AG04449 (cell line): ENCODE measurements around the gene APBB1.

Experiments
- CTCF ChIA-PET: fragments of 350-600 bp; formaldehyde crosslinking; extraction: SDS; loops from one replicate; lab custom pipeline; 2021; ENCODE audit warnings: antibody characterized with exemption; lab: Yijun Ruan, JAX
- POLR2A ChIA-PET: fragments of 400-600, 350-600 bp; formaldehyde crosslinking; extraction: SDS; loops from one replicate; lab custom pipeline; 2020; ENCODE audit warnings: antibody characterized with exemption, inconsistent platforms; lab: Yijun Ruan, JAX
- DNase-seq: peaks from one replicate; pipeline ENCODE4 v3.0.0-alpha.2; 2010; ENCODE audit warnings: low read depth, low spot score
- H3K4me3 ChIP-seq: 2 replicates; pipeline ENCODE4 v1.5.1; 2011; ENCODE audit warnings: low read depth, mild to moderate bottlenecking, control low read depth, low read length
- CTCF ChIP-seq: IDR thresholded peaks from one replicate; pipeline ENCODE4 v1.5.1; 2011; ENCODE audit warnings: mild to moderate bottlenecking, moderate library complexity, low read length, control low read depth, inconsistent platforms; ENCODE audit not compliant: insufficient read depth; ENCODE audit errors: missing control alignments

APBB1 gene

GRCh38 chr11:6362873-6363678 lies 55.8 kb downstream of the APBB1 start:
- CTCF ChIA-PET = interaction anchor here (0.6 to 19.6 kb wide), 62 partner anchors 12 to 473 kb away, joined by 3 to 494 read pairs (median 5); partner anchors contain the start of genes CAVIN3, CCKBR, CNGA4 and FHIP1B
- peak; percentile 33 for DNase-seq
- no peak overlapping the region for H3K4me3 ChIP-seq
- TF ChIP-seq CTCF = peak; percentile 97
- POLR2A ChIA-PET = interaction anchor here (0.6 to 1.5 kb wide), 4 partner anchors 44 to 125 kb away, joined by 3 to 4 read pairs (median 4); no protein-coding TSS in a partner anchor

GRCh38 chr11:6362185-6362872 lies 56.6 kb downstream of the APBB1 start:
- DNase-seq = no peak
- H3K4me3 ChIP-seq = no peak overlapping the region
- POLR2A ChIA-PET = interaction anchor here (0.6 to 1.5 kb wide), 4 partner anchors 43 to 124 kb away, joined by 3 to 4 read pairs (median 4); no protein-coding TSS in a partner anchor
- CTCF ChIA-PET = interaction anchor here (0.6 to 19.6 kb wide), 56 partner anchors 11 to 473 kb away, joined by 3 to 494 read pairs (median 6); partner anchors contain the start of genes CAVIN3, CCKBR, CNGA4 and FHIP1B
- TF ChIP-seq CTCF = no peak

- POLR2A ChIA-PET = interaction anchor here (0.6 to 0.7 kb wide), 2 partner anchors 19 to 107 kb away, joined by 3 to 4 read pairs; no protein-coding TSS in a partner anchor
These were observed 58.7 kb downstream of the APBB1 start for GRCh38 chr11:6360183-6360582.

GRCh38 chr11:6357222-6357621 lies 61.7 kb downstream of the APBB1 start:
- ChIA-PET POLR2A (no interaction called here), CTCF (interaction anchor here (0.8 to 19.6 kb wide), 9 partner anchors 15 to 365 kb away, joined by 3 to 494 read pairs (median 3); partner anchors contain the start of gene CCKBR)
- H3K4me3 ChIP-seq = no peak overlapping the region
- no peak for TF ChIP-seq CTCF
- DNase-seq = peak; percentile 38

More at GRCh38 chr11:6360183-6360582, 58.7 kb downstream of the APBB1 start:
- H3K4me3 ChIP-seq = no peak overlapping the region
- DNase-seq = no peak
- CTCF ChIA-PET = interaction anchor here (1.1 to 19.6 kb wide), 8 partner anchors 9 to 336 kb away, joined by 3 to 494 read pairs (median 100); partner anchors contain the start of genes CAVIN3 and CCKBR
- no peak for TF ChIP-seq CTCF

GRCh38 chr11:6356503-6357055 lies 62.3 kb downstream of the APBB1 start:
- no peak for TF ChIP-seq CTCF
- CTCF ChIA-PET = interaction anchor here (1.2 to 19.6 kb wide), 8 partner anchors 16 to 333 kb away, joined by 3 to 494 read pairs (median 4); partner anchors contain the start of genes CAVIN3 and CCKBR
- POLR2A ChIA-PET = no interaction called here
- no peak for DNase-seq
- no peak overlapping the region for H3K4me3 ChIP-seq
